Panc1 (cell line): ENCODE results near the gene CEP55. TPM values are rescaled to one million over a fixed set of nuclear protein-coding genes. Genes with fewer than 3 reads are reported as not detected.

ENCODE experiments used
- ATAC-seq: fragments of 200-7000 bp; cut with Tn5 transposase; 2 replicates; pipeline ENCODE4 v1.9.1; 2020; ENCODE audit warnings: mild to moderate bottlenecking, moderate library complexity
- BruUV-seq: library from RNA; stranded (reverse); fragments of 400-500 nt; replicated peaks from 2 replicates; lab custom pipeline; 2021; lab: Mats Ljungman, UMichigan
- CTCF ChIA-PET: fragments of 300-600 bp; sonication (Branson Sonifier 250); formaldehyde crosslinking; loops from one replicate; lab custom pipeline; 2022; ENCODE audit warnings: antibody characterized with exemption; lab: Charles Lee
- POLR2A ChIA-PET: fragments of 300-600 bp; sonication (Branson Sonifier 250); formaldehyde crosslinking; loops from one replicate; lab custom pipeline; 2022; ENCODE audit warnings: antibody characterized with exemption; lab: Charles Lee
- DNase-seq: peaks from one replicate; pipeline ENCODE4 v3.0.0-alpha.2; 2010; ENCODE audit warnings: low read depth, low spot score
- H3K27ac ChIP-seq: 2 replicates; pipeline ENCODE4 v1.5.1; 2011; ENCODE audit warnings: mild to moderate bottlenecking, low read length, inconsistent platforms
- H3K27me3 ChIP-seq: fragments of 200-500 bp; sonication (Bioruptor generic); 2 replicates; pipeline ENCODE4 v1.6.0; 2014; ENCODE audit warnings: low read length, inconsistent platforms; ENCODE audit not compliant: control insufficient read depth, insufficient read depth
- H3K36me3 ChIP-seq: fragments of 200-500 bp; sonication (Bioruptor generic); 2 replicates; pipeline ENCODE4 v1.5.1; 2014; ENCODE audit warnings: inconsistent platforms, mild to moderate bottlenecking, low read length, moderate library complexity; ENCODE audit not compliant: control insufficient read depth, insufficient read depth
- H3K4me1 ChIP-seq: 2 replicates; pipeline ENCODE4 v1.5.1; 2011; ENCODE audit warnings: inconsistent platforms, mild to moderate bottlenecking, low read length, moderate library complexity; ENCODE audit not compliant: control insufficient read depth, insufficient read depth
- H3K4me3 ChIP-seq, 2 experiments: 2 replicates each; pipeline ENCODE4 v1.5.1; 2011 to 2012; ENCODE audit warnings: low read depth in 2 of 2, low read length in 2 of 2, mild to moderate bottlenecking in 2 of 2, inconsistent platforms in 1 of 2, moderate library complexity in 1 of 2
- H3K9me3 ChIP-seq: fragments of 200-500 bp; sonication (Bioruptor generic); 2 replicates; pipeline ENCODE4 v1.5.1; 2014; ENCODE audit warnings: low read depth, mild to moderate bottlenecking, inconsistent platforms, low read length, moderate library complexity; ENCODE audit not compliant: control insufficient read depth, insufficient read depth
- CTCF ChIP-seq: fragments of 450-650 bp; IDR thresholded peaks from 2 replicates; pipeline ENCODE4 v1.5.1; 2017; ENCODE audit warnings: mild to moderate bottlenecking
- POLR2AphosphoS5 ChIP-seq: IDR thresholded peaks from 2 replicates; pipeline ENCODE4 v1.6.1; 2012; ENCODE audit warnings: mild to moderate bottlenecking, low read depth, low read length, moderate library complexity
- REST ChIP-seq, 2 experiments: IDR thresholded peaks; 2 replicates each; pipeline ENCODE4 v1.6.1; 2011 to 2012; ENCODE audit warnings: low read depth in 2 of 2, control low read depth in 1 of 2, low read length in 1 of 2, mild to moderate bottlenecking in 1 of 2, moderate library complexity in 1 of 2; ENCODE audit not compliant: insufficient read depth in 1 of 2
- SIN3A ChIP-seq: IDR thresholded peaks from 2 replicates; pipeline ENCODE4 v1.6.1; 2012; ENCODE audit warnings: low read depth, mild to moderate bottlenecking, low read length, moderate library complexity, borderline replicate concordance; ENCODE audit not compliant: insufficient read depth
- TCF7L2 ChIP-seq: IDR thresholded peaks from 2 replicates; pipeline ENCODE4 v1.6.1; 2011; ENCODE audit warnings: mild to moderate bottlenecking, low read depth, low read length, inconsistent platforms
- in situ Hi-C: cut with HindIII; loops from 2 replicates; pipeline ENCODE4 v1.10.0; 2016; ENCODE audit warnings: low sequenced_read_pairs, low pct_unique_long_range_greater_than_20kb
- intact Hi-C: fragments of 100-400 bp; cut with micrococcal nuclease; formaldehyde crosslinking; loops from one replicate; pipeline ENCODE4 v1.10.0; 2022; ENCODE audit not compliant: unreplicated experiment
- total RNA-seq: library from RNA; stranded (reverse); gene quantifications from one replicate; pipeline ENCODE4 v1.2.1, GENCODE V29; 2021; ENCODE audit not compliant: unreplicated experiment

The CEP55 gene
- total RNA-seq, 1 experiment from 2014 or later, result 96.4 TPM

DNA sequence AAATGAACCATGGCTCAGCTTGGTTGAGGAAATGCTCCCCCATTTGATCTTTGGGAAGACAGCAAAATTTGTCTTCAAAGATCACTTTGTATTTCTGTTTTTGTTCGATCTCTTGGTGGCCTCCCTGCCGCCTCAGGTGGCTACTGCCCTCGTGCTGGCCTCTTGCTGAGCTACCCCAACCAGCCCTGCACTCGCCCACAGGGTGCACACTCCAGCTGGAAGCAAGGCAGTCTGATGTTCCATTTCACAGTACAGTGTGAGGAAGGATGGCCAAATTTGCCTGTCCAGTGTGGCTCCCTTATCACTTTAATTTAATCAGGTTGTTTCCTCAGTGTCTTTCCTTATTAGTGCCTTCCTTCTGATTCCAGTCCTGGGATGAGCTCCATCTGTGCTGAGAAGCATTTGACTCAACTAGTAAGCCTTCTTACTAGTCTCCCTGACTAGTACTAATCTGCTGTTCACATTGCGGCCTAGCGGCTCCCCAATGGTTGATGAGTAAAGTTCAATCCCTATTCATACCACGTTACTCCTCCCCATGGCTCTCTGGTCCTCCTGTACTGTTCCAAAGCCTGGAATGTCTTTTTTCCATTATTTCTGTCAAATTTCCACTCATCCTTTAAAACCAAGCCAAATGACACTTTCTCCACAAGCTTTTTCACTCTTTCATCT lies 22.5 kb upstream of the CEP55 start:
- POLR2A ChIA-PET, result no interaction called here
- intact Hi-C loops, result no loop called here

GRCh38 chr10:93475227-93475626 lies 21.2 kb upstream of the CEP55 start:
- H3K27ac ChIP-seq, result peak overlapping the region; percentile 100
- no peaks in the 10 kb centered on the region; the same call in 1 of the 2 replicates for H3K36me3 ChIP-seq
- ATAC-seq (no peak), DNase-seq (no peak)
- intact Hi-C loops (no loop called here), in situ Hi-C loops (no loop called here)
- H3K4me3 ChIP-seq, result peak overlapping the region in 1 of 2 experiments; percentile 12; a peak in 1 of 4 replicates
- CTCF ChIA-PET, result no interaction called here
- H3K27me3 ChIP-seq, result no peaks in the 10 kb centered on the region
- no peak for TF ChIP-seq SIN3A
- TF ChIP-seq REST (IDR thresholded peaks at IDR 0.05; ENCODE audit: insufficient read depth in 1 of 2, low read depth in 2 of 2, low read length in 1 of 2), result no peak
- peaks cover 86% of the 10 kb centered on the region for H3K4me1 ChIP-seq
- POLR2A ChIA-PET, result interaction anchor here (0.7 to 1.1 kb wide), 2 partner anchors 30 to 34 kb away, joined by 3 to 5 read pairs; no protein-coding TSS in a partner anchor
- H3K9me3 ChIP-seq, result peaks cover 4% of the 10 kb centered on the region; the same call in 1 of the 2 replicates
- no TSS peak for BruUV-seq

More for the DNA sequence above, 22.5 kb upstream of the CEP55 start:
- peaks cover 4% of the 10 kb centered on the region; the same call in 1 of the 2 replicates for H3K9me3 ChIP-seq
- peak overlapping the region; percentile 100 for H3K27ac ChIP-seq
- ATAC-seq (no peak), DNase-seq (no peak)
- in situ Hi-C loops, result no loop called here
- CTCF ChIA-PET, result interaction anchor here (0.9 kb wide), 1 partner anchor 37 kb away, joined by 5 read pairs; no protein-coding TSS in a partner anchor
- peaks cover 93% of the 10 kb centered on the region for H3K4me1 ChIP-seq
- H3K4me3 ChIP-seq, result no peak overlapping the region; a peak in 1 of 4 replicates
- peak; percentile 60; the same call in 1 of the 2 replicates for TF ChIP-seq POLR2AphosphoS5
- no peak for TF ChIP-seq TCF7L2
- TF ChIP-seq SIN3A, result no peak
- TF ChIP-seq REST (IDR thresholded peaks at IDR 0.05; ENCODE audit: insufficient read depth in 1 of 2, low read depth in 2 of 2, low read length in 1 of 2), result no peak
- TF ChIP-seq CTCF, result no peak
- no peaks in the 10 kb centered on the region; the same call in 1 of the 2 replicates for H3K36me3 ChIP-seq
- no peaks in the 10 kb centered on the region for H3K27me3 ChIP-seq
- BruUV-seq, result TSS peak; percentile 11
